ENCODE measurements around the gene SYT6. TPM values are rescaled to one million over a fixed set of nuclear protein-coding genes. Genes with fewer than 3 reads are reported as not detected.

The SYT6 gene
- total and polyA plus RNA-seq, 7 donors: 0.03 to 0.81 (median 0.34) TPM

GRCh38 chr1:114078116-114078515 lies 75.6 kb downstream of the SYT6 start:
- TF ChIP-seq CTCF (IDR thresholded peaks at IDR 0.05): no peak
- Histone ChIP-seq H3K27ac (no peak overlapping the region), H3K4me1 (peaks cover 26% of the 10 kb centered on the region), H3K9me3 (no peaks in the 10 kb centered on the region), H3K36me3 (ENCODE audit: insufficient read depth in 1 of 2, low read depth in 1 of 2) (no peaks in the 10 kb centered on the region), H3K27me3 (ENCODE audit: insufficient read depth in 3 of 3, low read length in 2 of 3) (no peaks in the 10 kb centered on the region), H3K4me3 (no peak overlapping the region)
- WGBS, 3 donors: 74 to 94% (median 83%) methylated on average over 4 of the region's 4 CpGs
- intact Hi-C loops (cut with DNase I): loop anchor here in 1 of 2 donors (10.0 kb wide), 1 partner anchor 93 kb away; no protein-coding TSS in a partner anchor
- no peak for DNase-seq
- no peak for ATAC-seq

GRCh38 chr1:114077188-114077587 lies 76.5 kb downstream of the SYT6 start:
- H3K9me3 ChIP-seq: peaks cover 5% of the 10 kb centered on the region
- H3K27ac ChIP-seq: no peak overlapping the region
- 86 to 95% (median 88%) methylated on average over 3 of the region's 3 CpGs for WGBS, 3 donors
- no peaks in the 10 kb centered on the region for H3K36me3 ChIP-seq (ENCODE audit: insufficient read depth in 1 of 2, low read depth in 1 of 2)
- DNase-seq: no peak
- no peaks in the 10 kb centered on the region for H3K27me3 ChIP-seq (ENCODE audit: insufficient read depth in 3 of 3, low read length in 2 of 3)
- no peak for TF ChIP-seq CTCF (IDR thresholded peaks at IDR 0.05)
- ATAC-seq: no peak
- no peak overlapping the region for H3K4me3 ChIP-seq
- peaks cover 21% of the 10 kb centered on the region for H3K4me1 ChIP-seq
- intact Hi-C loops (cut with DNase I): loop anchor here in 1 of 2 donors (10.0 kb wide), 1 partner anchor 92 kb away; no protein-coding TSS in a partner anchor

- no peak overlapping the region for H3K4me3 ChIP-seq
- no peaks in the 10 kb centered on the region for H3K27me3 ChIP-seq (ENCODE audit: insufficient read depth in 3 of 3, low read length in 2 of 3)
- TF ChIP-seq CTCF (IDR thresholded peaks at IDR 0.05): no peak
- DNase-seq: no peak
- peaks cover 5% of the 10 kb centered on the region for H3K9me3 ChIP-seq
- intact Hi-C loops (cut with DNase I): loop anchor here in 1 of 2 donors (10.0 kb wide), 1 partner anchor 92 kb away; no protein-coding TSS in a partner anchor
- H3K4me1 ChIP-seq: peaks cover 12% of the 10 kb centered on the region
- H3K27ac ChIP-seq: no peak overlapping the region
- ATAC-seq: no peak
- 72 to 77% (median 73%) methylated on average over 4 of the region's 4 CpGs for WGBS, 3 donors
- no peaks in the 10 kb centered on the region for H3K36me3 ChIP-seq (ENCODE audit: insufficient read depth in 1 of 2, low read depth in 1 of 2)
These were observed 77.4 kb downstream of the SYT6 start for GRCh38 chr1:114076308-114076707.

- ATAC-seq (no peak), DNase-seq (no peak)
- TF ChIP-seq CTCF (IDR thresholded peaks at IDR 0.05): no peak
- Histone ChIP-seq H3K27me3 (ENCODE audit: insufficient read depth in 3 of 3, low read length in 2 of 3) (no peaks in the 10 kb centered on the region), H3K36me3 (ENCODE audit: insufficient read depth in 1 of 2, low read depth in 1 of 2) (no peaks in the 10 kb centered on the region), H3K9me3 (peaks cover 5% of the 10 kb centered on the region), H3K4me1 (peaks cover 8% of the 10 kb centered on the region), H3K27ac (no peak overlapping the region), H3K4me3 (no peak overlapping the region)
- intact Hi-C loops (cut with DNase I): loop anchor here in 1 of 2 donors (10.0 kb wide), 1 partner anchor 91 kb away; no protein-coding TSS in a partner anchor
- 48 to 56% (median 54%) methylated on average over 4 of the region's 4 CpGs for WGBS, 3 donors
These were observed 78.0 kb downstream of the SYT6 start for GRCh38 chr1:114075546-114076242.
